ENCODE data around the gene RNF182. TPM values are rescaled to one million over a fixed set of nuclear protein-coding genes. Genes with fewer than 3 reads are reported as not detected.

The RNF182 gene
- total RNA-seq, 2 experiments from 2014 or later = not detected

GRCh38 chr6:13978102-13978640 lies 53.4 kb downstream of the RNF182 start:
- intact Hi-C loops (cut with micrococcal nuclease) = no loop called here
- CTCF ChIA-PET = no interaction called here
- POLR2A ChIA-PET = no interaction called here
- Mint-ChIP-seq H3K4me1 (ENCODE audit: low read depth) (no peaks in the 10 kb centered on the region), H3K27ac (no peak overlapping the region), H3K36me3 (peaks cover 3% of the 10 kb centered on the region), H3K27me3 (peaks cover 25% of the 10 kb centered on the region), H3K4me3 (no peak overlapping the region), H3K9me3 (peaks cover 7% of the 10 kb centered on the region)
- no peak for DNase-seq

GRCh38 chr6:13978787-13979186 lies 54.0 kb downstream of the RNF182 start:
- DNase-seq = no peak
- no peaks in the 10 kb centered on the region for H3K4me1 Mint-ChIP-seq (ENCODE audit: low read depth)
- CTCF ChIA-PET = no interaction called here

GRCh38 chr6:13979284-13980171 lies 54.8 kb downstream of the RNF182 start:
- CTCF ChIA-PET = no interaction called here
- no peak overlapping the region for H3K4me3 Mint-ChIP-seq
- intact Hi-C loops (cut with micrococcal nuclease) = no loop called here

More at GRCh38 chr6:13978787-13979186, 54.0 kb downstream of the RNF182 start:
- no peak overlapping the region for H3K4me3 Mint-ChIP-seq
- no peak overlapping the region for H3K27ac Mint-ChIP-seq
- H3K36me3 Mint-ChIP-seq = no peaks in the 10 kb centered on the region
- H3K9me3 Mint-ChIP-seq = peaks cover under 1% of the 10 kb centered on the region
- intact Hi-C loops (cut with micrococcal nuclease) = no loop called here
- peaks cover 28% of the 10 kb centered on the region for H3K27me3 Mint-ChIP-seq
- POLR2A ChIA-PET = no interaction called here

GRCh38 chr6:13980534-13980933 lies 55.8 kb downstream of the RNF182 start:
- DNase-seq = no peak
- H3K4me3 Mint-ChIP-seq = no peak overlapping the region
- H3K4me1 Mint-ChIP-seq (ENCODE audit: low read depth) = no peaks in the 10 kb centered on the region
- H3K27ac Mint-ChIP-seq = no peak overlapping the region
- no peaks in the 10 kb centered on the region for H3K9me3 Mint-ChIP-seq
- H3K27me3 Mint-ChIP-seq = peaks cover 28% of the 10 kb centered on the region
- POLR2A ChIA-PET = no interaction called here
- H3K36me3 Mint-ChIP-seq = no peaks in the 10 kb centered on the region
- CTCF ChIA-PET = interaction anchor here (0.8 kb wide), 1 partner anchor 86 kb away, joined by 3 read pairs; no protein-coding TSS in a partner anchor
- intact Hi-C loops (cut with micrococcal nuclease) = no loop called here

More at GRCh38 chr6:13979284-13980171, 54.8 kb downstream of the RNF182 start:
- Mint-ChIP-seq H3K9me3 (no peaks in the 10 kb centered on the region), H3K4me1 (ENCODE audit: low read depth) (no peaks in the 10 kb centered on the region), H3K36me3 (no peaks in the 10 kb centered on the region), H3K27me3 (peaks cover 33% of the 10 kb centered on the region), H3K27ac (no peak overlapping the region)
- POLR2A ChIA-PET = no interaction called here
- DNase-seq = no peak

- Mint-ChIP-seq H3K9me3 (no peaks in the 10 kb centered on the region), H3K27ac (no peak overlapping the region), H3K4me1 (ENCODE audit: low read depth) (no peaks in the 10 kb centered on the region), H3K4me3 (no peak overlapping the region), H3K36me3 (no peaks in the 10 kb centered on the region), H3K27me3 (peaks cover 51% of the 10 kb centered on the region)
- intact Hi-C loops (cut with micrococcal nuclease) = no loop called here
- CTCF ChIA-PET = no interaction called here
- POLR2A ChIA-PET = no interaction called here
- DNase-seq = no peak
Measured at GRCh38 chr6:13985663-13986325, 61.0 kb downstream of the RNF182 start.

- H3K4me3 Mint-ChIP-seq = no peak overlapping the region
- H3K27me3 Mint-ChIP-seq = peaks cover 47% of the 10 kb centered on the region
- no peak for DNase-seq
- H3K4me1 Mint-ChIP-seq (ENCODE audit: low read depth) = no peaks in the 10 kb centered on the region
- intact Hi-C loops (cut with micrococcal nuclease) = no loop called here
- ChIA-PET CTCF (no interaction called here), POLR2A (no interaction called here)
- no peak overlapping the region for H3K27ac Mint-ChIP-seq
- H3K36me3 Mint-ChIP-seq = no peaks in the 10 kb centered on the region
- H3K9me3 Mint-ChIP-seq = no peaks in the 10 kb centered on the region
Measured at GRCh38 chr6:13986700-13987399, 62.1 kb downstream of the RNF182 start.

- ChIA-PET POLR2A (no interaction called here), CTCF (no interaction called here)
- H3K27ac Mint-ChIP-seq = no peak overlapping the region
- H3K4me3 Mint-ChIP-seq = no peak overlapping the region
- DNase-seq = no peak
- H3K36me3 Mint-ChIP-seq = no peaks in the 10 kb centered on the region
- no peaks in the 10 kb centered on the region for H3K4me1 Mint-ChIP-seq (ENCODE audit: low read depth)
- peaks cover 41% of the 10 kb centered on the region for H3K27me3 Mint-ChIP-seq
- intact Hi-C loops (cut with micrococcal nuclease) = no loop called here
- H3K9me3 Mint-ChIP-seq = no peaks in the 10 kb centered on the region
Measured at GRCh38 chr6:13987400-13987865, 62.7 kb downstream of the RNF182 start.

- intact Hi-C loops (cut with micrococcal nuclease) = no loop called here
- peaks cover 42% of the 10 kb centered on the region for H3K27me3 Mint-ChIP-seq
- no peaks in the 10 kb centered on the region for H3K4me1 Mint-ChIP-seq (ENCODE audit: low read depth)
- H3K9me3 Mint-ChIP-seq = no peaks in the 10 kb centered on the region
- CTCF ChIA-PET = no interaction called here
- no peak overlapping the region for H3K4me3 Mint-ChIP-seq
- DNase-seq = no peak
- H3K27ac Mint-ChIP-seq = no peak overlapping the region
- POLR2A ChIA-PET = interaction anchor here (0.6 to 0.7 kb wide), 2 partner anchors 73 to 88 kb away, joined by 3 read pairs; no protein-coding TSS in a partner anchor
- no peaks in the 10 kb centered on the region for H3K36me3 Mint-ChIP-seq
Measured at GRCh38 chr6:13988049-13988738, 63.4 kb downstream of the RNF182 start.

GRCh38 chr6:13988908-13989307 lies 64.2 kb downstream of the RNF182 start:
- intact Hi-C loops (cut with micrococcal nuclease) = no loop called here
- Mint-ChIP-seq H3K4me3 (no peak overlapping the region), H3K27ac (no peak overlapping the region), H3K36me3 (no peaks in the 10 kb centered on the region), H3K27me3 (peaks cover 42% of the 10 kb centered on the region), H3K4me1 (ENCODE audit: low read depth) (no peaks in the 10 kb centered on the region), H3K9me3 (no peaks in the 10 kb centered on the region)
- POLR2A ChIA-PET = interaction anchor here (0.7 kb wide), 1 partner anchor 74 kb away, joined by 3 read pairs; no protein-coding TSS in a partner anchor
- no peak for DNase-seq
- CTCF ChIA-PET = no interaction called here

- ChIA-PET CTCF (interaction anchor here (0.7 kb wide), 1 partner anchor 77 kb away, joined by 4 read pairs; no protein-coding TSS in a partner anchor), POLR2A (no interaction called here)
- H3K4me3 Mint-ChIP-seq = no peak overlapping the region
- H3K4me1 Mint-ChIP-seq (ENCODE audit: low read depth) = no peaks in the 10 kb centered on the region
- no peaks in the 10 kb centered on the region for H3K9me3 Mint-ChIP-seq
- H3K36me3 Mint-ChIP-seq = no peaks in the 10 kb centered on the region
- H3K27me3 Mint-ChIP-seq = peaks cover 42% of the 10 kb centered on the region
- H3K27ac Mint-ChIP-seq = no peak overlapping the region
- DNase-seq = no peak
- intact Hi-C loops (cut with micrococcal nuclease) = loop anchor here (2.0 kb wide), 1 partner anchor 39 kb away; no protein-coding TSS in a partner anchor
Measured at GRCh38 chr6:13989496-13990144, 64.9 kb downstream of the RNF182 start.

GRCh38 chr6:13990796-13991195 lies 66.0 kb downstream of the RNF182 start:
- Mint-ChIP-seq H3K27me3 (peaks cover 45% of the 10 kb centered on the region), H3K4me1 (ENCODE audit: low read depth) (no peaks in the 10 kb centered on the region), H3K9me3 (no peaks in the 10 kb centered on the region), H3K36me3 (no peaks in the 10 kb centered on the region), H3K27ac (no peak overlapping the region), H3K4me3 (no peak overlapping the region)
- ChIA-PET POLR2A (no interaction called here), CTCF (interaction anchor here (1.8 kb wide), 1 partner anchor 82 kb away, joined by 4 read pairs; no protein-coding TSS in a partner anchor)
- intact Hi-C loops (cut with micrococcal nuclease) = loop anchor here (2.0 kb wide), 1 partner anchor 38 kb away; no protein-coding TSS in a partner anchor
- DNase-seq = no peak

Measured in activated CD4-positive, alpha-beta memory T cell treated with anti-CD3 and anti-CD28 coated beads for 36 hours (primary cell).